MG63 (cell line): ENCODE data around the gene HMGCS2. TPM values are rescaled to one million over a fixed set of nuclear protein-coding genes. Genes with fewer than 3 reads are reported as not detected.

Experiments used
- DNase-seq: peaks from one replicate; pipeline ENCODE4 v3.0.0-alpha.2; 2020
- H3K27me3 ChIP-seq: fragments of 250-450 bp; sonication (Bioruptor Pico); 2 replicates; pipeline ENCODE4 v1.5.1; 2020; ENCODE audit warnings: mild to moderate bottlenecking, moderate library complexity
- H3K36me3 ChIP-seq: fragments of 250-450 bp; sonication (Bioruptor Pico); 2 replicates; pipeline ENCODE4 v1.5.1; 2020; ENCODE audit warnings: mild to moderate bottlenecking, moderate library complexity
- H3K4me3 ChIP-seq: fragments of 250-450 bp; sonication (Bioruptor Pico); 2 replicates; pipeline ENCODE4 v1.5.1; 2020; ENCODE audit warnings: mild to moderate bottlenecking, moderate library complexity
- H3K9me3 ChIP-seq: fragments of 250-450 bp; sonication (Bioruptor Pico); 2 replicates; pipeline ENCODE4 v1.5.1; 2020; ENCODE audit warnings: mild to moderate bottlenecking, moderate library complexity
- total RNA-seq: library from RNA; depleted of rRNA; stranded (reverse); fragments of >200 nt; shearing (Covaris generic); gene quantifications from 2 replicates; pipeline ENCODE4 v1.2.3, GENCODE V29; 2014; ENCODE audit warnings: low replicate concordance; rRNA removed

HMGCS2 gene
- total RNA-seq, 1 experiment from 2014 or later: not detected

DNA sequence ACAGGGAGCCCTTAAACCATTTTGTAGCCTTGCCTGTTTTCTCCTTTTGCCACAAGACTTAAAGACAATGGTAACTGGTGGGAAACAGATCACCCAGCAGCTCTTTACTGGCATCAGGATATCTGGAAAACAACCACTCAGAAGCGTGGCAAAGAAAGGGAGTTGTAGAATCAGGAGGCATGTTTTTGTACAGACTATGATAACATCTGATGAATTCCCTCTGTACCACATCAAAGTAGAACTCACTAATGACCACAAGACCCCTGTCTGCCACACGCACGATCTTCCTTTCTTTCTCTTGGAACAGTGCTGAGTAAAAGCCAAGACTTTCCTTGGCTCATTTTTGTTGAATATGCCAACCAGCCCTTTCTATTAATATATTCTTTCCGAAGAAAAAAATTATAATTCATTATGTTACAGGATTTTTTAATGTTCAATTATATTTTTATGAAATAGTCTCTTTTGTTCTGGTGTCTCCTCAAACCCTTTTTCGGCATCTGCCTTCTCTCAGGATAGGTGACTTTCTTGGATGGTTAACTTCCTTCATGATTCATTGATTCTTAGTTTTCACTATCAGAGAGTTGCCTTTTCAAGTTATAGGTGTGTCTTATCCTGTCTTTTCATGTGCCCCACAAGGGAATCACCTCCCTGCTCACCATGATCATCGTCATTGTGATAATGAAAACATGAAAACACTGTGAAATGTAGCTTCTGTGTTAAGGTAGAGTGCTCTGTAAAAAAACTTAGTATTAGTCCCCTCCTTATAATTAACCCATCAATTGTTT, 64.8 kb downstream of the HMGCS2 start:
- Histone ChIP-seq H3K27me3 (peaks cover 2% of the 10 kb centered on the region; the same call in 1 of the 2 replicates), H3K9me3 (peaks cover 28% of the 10 kb centered on the region), H3K4me3 (no peak overlapping the region), H3K36me3 (no peaks in the 10 kb centered on the region)
- DNase-seq: no peak

GRCh38 chr1:119702384-119702783, 66.3 kb downstream of the HMGCS2 start:
- no peaks in the 10 kb centered on the region for H3K36me3 ChIP-seq
- H3K27me3 ChIP-seq: peaks cover 2% of the 10 kb centered on the region; the same call in 1 of the 2 replicates
- peak; percentile 45 for DNase-seq
- no peak overlapping the region for H3K4me3 ChIP-seq
- H3K9me3 ChIP-seq: peaks cover 28% of the 10 kb centered on the region

DNA sequence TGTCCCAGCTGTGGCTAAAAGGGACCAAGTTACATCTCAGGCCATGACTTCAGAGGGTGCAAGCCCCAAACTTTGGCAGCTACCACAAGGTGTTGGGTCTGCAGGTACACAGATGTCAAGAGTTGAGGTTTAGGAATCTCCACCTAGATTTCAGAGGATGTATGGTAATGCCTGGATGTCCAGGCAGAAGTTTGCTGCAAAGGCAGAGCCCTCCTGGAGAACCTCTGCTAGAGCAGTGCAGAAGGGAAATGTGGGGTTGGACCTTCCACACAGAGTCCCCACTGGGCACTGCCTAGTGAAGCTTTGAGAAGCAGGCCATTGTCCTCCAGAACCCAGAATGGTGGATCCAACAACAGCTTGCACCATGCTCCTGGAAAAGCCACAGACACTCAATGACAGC, 67.0 kb downstream of the HMGCS2 start:
- Histone ChIP-seq H3K4me3 (no peak overlapping the region), H3K36me3 (no peaks in the 10 kb centered on the region), H3K9me3 (peaks cover 28% of the 10 kb centered on the region), H3K27me3 (peaks cover 2% of the 10 kb centered on the region; the same call in 1 of the 2 replicates)
- DNase-seq: no peak

DNA sequence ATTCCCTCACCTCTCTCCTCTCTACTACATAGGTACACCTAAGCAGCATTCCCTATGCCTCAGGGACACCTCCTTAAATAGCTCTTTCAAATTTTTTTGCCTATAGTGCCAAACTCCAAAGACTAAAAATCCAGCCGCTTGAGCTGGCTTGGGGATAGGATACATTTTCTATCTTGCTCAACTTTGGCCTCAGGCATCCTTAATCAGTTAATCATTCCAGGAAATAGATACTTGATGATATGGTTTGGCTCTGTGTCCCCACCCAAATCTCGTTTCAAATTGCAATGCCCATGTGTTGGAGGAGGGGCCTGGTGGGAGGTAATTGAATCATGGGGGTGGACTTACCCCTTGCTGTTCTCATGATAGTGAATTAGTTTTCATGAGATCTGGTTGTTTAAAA, 68.4 kb downstream of the HMGCS2 start:
- Histone ChIP-seq H3K4me3 (no peak overlapping the region), H3K27me3 (peaks cover 6% of the 10 kb centered on the region; the same call in 1 of the 2 replicates), H3K36me3 (no peaks in the 10 kb centered on the region), H3K9me3 (peaks cover 25% of the 10 kb centered on the region)
- no peak for DNase-seq

Other genes starting within 250 kb of the HMGCS2 start
- 0.22 and 0.23 TPM in 2 replicates for gene ZNF697, start 120.6 kb downstream of the HMGCS2 start, total RNA-seq
- 240 and 396 TPM in 2 replicates for gene PHGDH, start 57.0 kb downstream of the HMGCS2 start, total RNA-seq
- gene REG4, start 42.6 kb upstream of the HMGCS2 start, total RNA-seq: not detected in 2 replicates
- not detected in 2 replicates for gene ADAM30, start 127.6 kb upstream of the HMGCS2 start, total RNA-seq